MV-4-11 (cell line): ENCODE data around the gene NTN4.
"Not testable (repeated sequence)": the region's sequence is repeated elsewhere in the genome, so short reads cannot be mapped to it uniquely, and the experiment has no call there.

Experiments
- DNase-seq: peaks from one replicate; lab custom pipeline; 2025; lab: John Stamatoyannopoulos, UW

NTN4 gene

GRCh38 chr12:95790033-95790916, at the start of gene NTN4:
TSS of gene NTN4 (minus strand) at chr12:95790764. CDS start at chr12:95790309, 455 bp downstream.
- no peak for DNase-seq

GRCh38 chr12:95838125-95838524, 47.6 kb upstream of the NTN4 start:
- no peak for DNase-seq

- DNase-seq = no peak
These were observed 46.9 kb upstream of the NTN4 start for GRCh38 chr12:95837240-95838038.

- DNase-seq = no peak
These were observed 46.2 kb upstream of the NTN4 start for GRCh38 chr12:95836630-95837239.

GRCh38 chr12:95836185-95836609, 45.6 kb upstream of the NTN4 start:
- no peak for DNase-seq

GRCh38 chr12:95834572-95834971, 44.0 kb upstream of the NTN4 start:
- no peak for DNase-seq

GRCh38 chr12:95830335-95831089, 39.9 kb upstream of the NTN4 start:
- no peak for DNase-seq

- no peak for DNase-seq
These were observed 38.8 kb upstream of the NTN4 start for GRCh38 chr12:95829395-95829794.

GRCh38 chr12:95820096-95820703, 29.6 kb upstream of the NTN4 start:
- DNase-seq = no peak

GRCh38 chr12:95815632-95816212, 25.2 kb upstream of the NTN4 start:
- peak; percentile 8 for DNase-seq

- not testable (repeated sequence) for DNase-seq
These were observed 21.6 kb upstream of the NTN4 start for GRCh38 chr12:95812155-95812554.

- no peak for DNase-seq
These were observed 19.8 kb upstream of the NTN4 start for GRCh38 chr12:95810411-95810810.

- no peak for DNase-seq
These were observed 18.6 kb upstream of the NTN4 start for GRCh38 chr12:95809000-95809680.

- no peak for DNase-seq
These were observed 17.6 kb upstream of the NTN4 start for GRCh38 chr12:95808146-95808545.

GRCh38 chr12:95805864-95806671, 15.5 kb upstream of the NTN4 start:
- no peak for DNase-seq

- no peak for DNase-seq
These were observed 13.7 kb upstream of the NTN4 start for GRCh38 chr12:95804291-95804690.

GRCh38 chr12:95803817-95804216, 13.3 kb upstream of the NTN4 start:
- no peak for DNase-seq

- no peak for DNase-seq
These were observed 12.1 kb upstream of the NTN4 start for GRCh38 chr12:95802482-95803270.

GRCh38 chr12:95796982-95797289, 6.4 kb upstream of the NTN4 start:
- no peak for DNase-seq
